Neural cell (in vitro differentiated cells): ENCODE measurements around the gene TBC1D9B. TPM values are rescaled to one million over a fixed set of nuclear protein-coding genes. Genes with fewer than 3 reads are reported as not detected.

ENCODE experiments used
- H2AFZ ChIP-seq: fragments of 200-600, 300-800 bp; sonication (generic), shearing (Covaris generic); 2 replicates; pipeline ENCODE4 v1.6.0; 2014; ENCODE audit warnings: low read depth, mild to moderate bottlenecking, antibody characterized with exemption, low read length, moderate library complexity
- H3F3A ChIP-seq: fragments of 200-600 bp; shearing (Covaris generic); 2 replicates; pipeline ENCODE4 v1.6.1; 2016; ENCODE audit warnings: mild to moderate bottlenecking, moderate library complexity, mixed read lengths, antibody characterized with exemption, low read length; ENCODE audit not compliant: insufficient read depth, poor library complexity, severe bottlenecking
- H3K27ac ChIP-seq: fragments of 200-600, 300-800 bp; sonication (generic), shearing (Covaris generic); 2 replicates; pipeline ENCODE4 v1.5.1; 2014; ENCODE audit warnings: mild to moderate bottlenecking, low read length, moderate library complexity
- H3K27me3 ChIP-seq: fragments of 300-800, 200-600 bp; sonication (generic), shearing (Covaris generic); 2 replicates; pipeline ENCODE4 v1.6.0; 2014; ENCODE audit warnings: mild to moderate bottlenecking, low read depth, low read length, moderate library complexity; ENCODE audit not compliant: insufficient read depth
- H3K36me3 ChIP-seq: fragments of 300-800, 200-600 bp; sonication (generic), shearing (Covaris generic); 2 replicates; pipeline ENCODE4 v1.5.1; 2014; ENCODE audit warnings: mild to moderate bottlenecking, antibody characterized with exemption, low read length, moderate library complexity; ENCODE audit not compliant: insufficient read depth
- H3K4me2 ChIP-seq: fragments of 300-800, 200-600 bp; sonication (generic), shearing (Covaris generic); 2 replicates; pipeline ENCODE4 v1.6.0; 2014; ENCODE audit warnings: mild to moderate bottlenecking, low read length
- H3K4me3 ChIP-seq: fragments of 300-800, 200-600 bp; sonication (generic), shearing (Covaris generic); 2 replicates; pipeline ENCODE4 v1.5.1; 2014; ENCODE audit warnings: mild to moderate bottlenecking, low read length, moderate library complexity
- H3K79me2 ChIP-seq: fragments of 200-600 bp; shearing (Covaris generic); replicated peaks from 2 replicates; pipeline ENCODE4 v1.6.0; 2014; ENCODE audit warnings: mild to moderate bottlenecking, low read length, moderate library complexity; ENCODE audit not compliant: insufficient read depth
- H3K9ac ChIP-seq: fragments of 300-800, 200-600 bp; sonication (generic), shearing (Covaris generic); 2 replicates; pipeline ENCODE4 v1.6.1; 2016; ENCODE audit warnings: mild to moderate bottlenecking, low read length, mixed read lengths
- H3K9me2 ChIP-seq: fragments of 200-600 bp; shearing (Covaris generic); 2 replicates; pipeline ENCODE4 v1.6.1; 2016; ENCODE audit warnings: mild to moderate bottlenecking, low read length, mixed read lengths; ENCODE audit not compliant: insufficient read depth
- H3K9me3 ChIP-seq: fragments of 200-600, 300-800 bp; sonication (generic), shearing (Covaris generic); 2 replicates; pipeline ENCODE4 v1.6.1; 2016; ENCODE audit warnings: mild to moderate bottlenecking, mixed run types, low read length, moderate library complexity, mixed read lengths
- H4K20me1 ChIP-seq: fragments of 200-600 bp; shearing (Covaris generic); 2 replicates; pipeline ENCODE4 v1.6.1; 2016; ENCODE audit warnings: mild to moderate bottlenecking, mixed run types; ENCODE audit not compliant: insufficient read depth
- CTCF ChIP-seq: fragments of 450-650 bp; IDR thresholded peaks from 2 replicates; pipeline ENCODE4 v1.5.1; 2014; ENCODE audit warnings: antibody characterized with exemption, mild to moderate bottlenecking, moderate library complexity; ENCODE audit not compliant: poor library complexity, severe bottlenecking
- EP300 ChIP-seq: fragments of 450-650 bp; conservative IDR thresholded peaks from 2 replicates; pipeline ENCODE4 v1.6.1; 2014; ENCODE audit warnings: antibody characterized with exemption, mild to moderate bottlenecking, moderate library complexity; ENCODE audit not compliant: poor library complexity, severe bottlenecking
- EZH2 ChIP-seq: fragments of 200-600, 300-800 bp; shearing (Covaris generic), sonication (generic); IDR thresholded peaks from 2 replicates; pipeline ENCODE4 v1.6.1; 2014; ENCODE audit warnings: antibody characterized with exemption, low read length, borderline replicate concordance, mild to moderate bottlenecking; ENCODE audit not compliant: insufficient read depth, poor library complexity, severe bottlenecking
- MXI1 ChIP-seq: fragments of 450-650 bp; conservative IDR thresholded peaks from 2 replicates; pipeline ENCODE4 v1.6.1; 2014; ENCODE audit warnings: antibody characterized with exemption, mild to moderate bottlenecking; ENCODE audit not compliant: poor library complexity, severe bottlenecking
- POLR2AphosphoS5 ChIP-seq: IDR thresholded peaks from 2 replicates; pipeline ENCODE4 v1.6.1; 2012
- RAD21 ChIP-seq: fragments of 450-650 bp; conservative IDR thresholded peaks from 2 replicates; pipeline ENCODE4 v1.6.1; 2014; ENCODE audit warnings: antibody characterized with exemption, mild to moderate bottlenecking, moderate library complexity
- REST ChIP-seq: IDR thresholded peaks from 2 replicates; pipeline ENCODE4 v1.6.1; 2012; ENCODE audit warnings: borderline replicate concordance
- SMC3 ChIP-seq: fragments of 450-650 bp; conservative IDR thresholded peaks from 2 replicates; pipeline ENCODE4 v1.6.1; 2014; ENCODE audit warnings: antibody characterized with exemption, mild to moderate bottlenecking, moderate library complexity; ENCODE audit not compliant: poor library complexity
- TAF1 ChIP-seq: IDR thresholded peaks from 2 replicates; pipeline ENCODE4 v1.6.1; 2012; ENCODE audit warnings: low read depth
- polyA plus RNA-seq: library from polyadenylated mRNA; depleted of rRNA; stranded (reverse); fragments of >200 nt; gene quantifications from 2 replicates; pipeline ENCODE4 v1.2.3, GENCODE V29; 2014

Gene TBC1D9B
- polyA plus RNA-seq, 1 donor from 2014 or later = 50.7 TPM

- Histone ChIP-seq H2AFZ (no peak overlapping the region), H3K79me2 (peaks cover 8% of the 10 kb centered on the region)
Observed at GRCh38 chr5:179906795-179907555, 722 bp downstream of the TBC1D9B start.

GRCh38 chr5:179906294-179906794 is 1.4 kb downstream of the TBC1D9B start:
- no peaks in the 10 kb centered on the region for H3K27me3 ChIP-seq
- no peaks in the 10 kb centered on the region for H3K9me3 ChIP-seq
- H2AFZ ChIP-seq = no peak overlapping the region
- H3F3A ChIP-seq = no peaks in the 10 kb centered on the region
- peak overlapping the region; percentile 69 for H3K4me2 ChIP-seq
- H3K79me2 ChIP-seq = peaks cover 8% of the 10 kb centered on the region
- H3K9me2 ChIP-seq = no peaks in the 10 kb centered on the region
- peak overlapping the region; percentile 65 for H3K9ac ChIP-seq
- TF ChIP-seq REST (no peak), MXI1 (no peak), EZH2 (no peak), POLR2AphosphoS5 (no peak), RAD21 (no peak), CTCF (no peak), SMC3 (no peak), TAF1 (no peak), EP300 (no peak)
- no peaks in the 10 kb centered on the region for H4K20me1 ChIP-seq
- no peaks in the 10 kb centered on the region for H3K36me3 ChIP-seq
- peak overlapping the region; percentile 73 for H3K4me3 ChIP-seq
- H3K27ac ChIP-seq = no peak overlapping the region

More at GRCh38 chr5:179906795-179907555, 722 bp downstream of the TBC1D9B start:
- Histone ChIP-seq H3K36me3 (no peaks in the 10 kb centered on the region), H3K9me3 (no peaks in the 10 kb centered on the region), H3K4me2 (peak overlapping the region; percentile 69), H3K27ac (no peak overlapping the region), H3K4me3 (peak overlapping the region; percentile 73), H4K20me1 (no peaks in the 10 kb centered on the region), H3K27me3 (no peaks in the 10 kb centered on the region), H3K9me2 (no peaks in the 10 kb centered on the region), H3K9ac (peak overlapping the region; percentile 65), H3F3A (no peaks in the 10 kb centered on the region)
- TF ChIP-seq REST (no peak), MXI1 (peak; percentile 4)
